GM18505 (cell line): ENCODE data around the gene ETV6.

Experiments used
- ATAC-seq: cut with Tn5 transposase; IDR thresholded peaks from one replicate; pipeline ENCODE4 v1.9.1; 2021; ENCODE audit not compliant: unreplicated experiment
- POLR2A ChIP-seq: IDR thresholded peaks from 4 replicates; pipeline ENCODE4 v1.6.1; 2011; ENCODE audit warnings: borderline replicate concordance; ENCODE audit not compliant: insufficient read depth, insufficient read length; ENCODE audit errors: extremely low read depth

The ETV6 gene

GRCh38 chr12:11651785-11652184, 2.3 kb downstream of the ETV6 start:
- ATAC-seq, result no peak
- TF ChIP-seq POLR2A, result peak; percentile 56

GRCh38 chr12:11652351-11653040, 3.0 kb downstream of the ETV6 start:
- peak; percentile 87 for TF ChIP-seq POLR2A
- no peak for ATAC-seq

- ATAC-seq, result no peak
Observed at GRCh38 chr12:11653215-11653753, 3.8 kb downstream of the ETV6 start.

GRCh38 chr12:11654338-11654737, 4.9 kb downstream of the ETV6 start:
- TF ChIP-seq POLR2A, result no peak
- no peak for ATAC-seq

More at GRCh38 chr12:11653215-11653753, 3.8 kb downstream of the ETV6 start:
- TF ChIP-seq POLR2A, result peak; percentile 47

- no peak for ATAC-seq
- no peak for TF ChIP-seq POLR2A
Observed at GRCh38 chr12:11654802-11655201, 5.3 kb downstream of the ETV6 start.

- ATAC-seq, result no peak
- TF ChIP-seq POLR2A, result no peak
Observed at GRCh38 chr12:11655842-11656241, 6.4 kb downstream of the ETV6 start.

- TF ChIP-seq POLR2A, result no peak
- no peak for ATAC-seq
Observed at GRCh38 chr12:11656550-11656949, 7.1 kb downstream of the ETV6 start.

GRCh38 chr12:11657511-11657910, 8.0 kb downstream of the ETV6 start:
- TF ChIP-seq POLR2A, result no peak
- ATAC-seq, result no peak

GRCh38 chr12:11658791-11659190, 9.3 kb downstream of the ETV6 start:
- ATAC-seq, result no peak
- TF ChIP-seq POLR2A, result no peak

- no peak for ATAC-seq
- TF ChIP-seq POLR2A, result no peak
Observed at GRCh38 chr12:11660624-11661023, 11.2 kb downstream of the ETV6 start.

GRCh38 chr12:11661491-11662089, 12.1 kb downstream of the ETV6 start:
- no peak for TF ChIP-seq POLR2A
- ATAC-seq, result no peak

GRCh38 chr12:11662369-11662768, 12.9 kb downstream of the ETV6 start:
- no peak for ATAC-seq
- TF ChIP-seq POLR2A, result no peak

- no peak for ATAC-seq
- TF ChIP-seq POLR2A, result no peak
Observed at GRCh38 chr12:11663130-11663529, 13.7 kb downstream of the ETV6 start.

GRCh38 chr12:11664101-11664500, 14.6 kb downstream of the ETV6 start:
- no peak for TF ChIP-seq POLR2A
- ATAC-seq, result no peak
